ENCODE results near the gene OVCH2.
"Not testable (repeated sequence)": the region's sequence is repeated elsewhere in the genome, so short reads cannot be mapped to it uniquely, and the experiment has no call there.

DNA sequence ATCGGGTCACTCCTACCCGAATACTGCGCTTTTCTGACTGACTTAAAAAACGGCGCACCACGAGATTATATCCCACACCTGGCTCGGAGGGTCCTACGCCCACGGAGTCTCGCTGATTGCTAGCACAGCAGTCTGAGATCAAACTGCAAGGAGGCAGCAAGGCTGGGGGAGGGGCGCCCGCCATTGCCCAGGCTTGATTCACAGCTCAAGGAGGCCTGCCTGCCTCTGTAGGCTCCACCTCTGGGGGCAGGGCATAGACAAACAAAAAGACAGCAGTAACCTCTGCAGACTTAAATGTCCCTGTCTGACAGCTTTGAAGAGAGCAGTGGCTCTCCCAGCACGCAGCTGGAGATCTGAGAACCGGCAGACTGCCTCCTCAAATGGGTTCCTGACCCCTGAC, 28.5 kb upstream of the OVCH2 start:
- TF ChIP-seq, protein P1, sequence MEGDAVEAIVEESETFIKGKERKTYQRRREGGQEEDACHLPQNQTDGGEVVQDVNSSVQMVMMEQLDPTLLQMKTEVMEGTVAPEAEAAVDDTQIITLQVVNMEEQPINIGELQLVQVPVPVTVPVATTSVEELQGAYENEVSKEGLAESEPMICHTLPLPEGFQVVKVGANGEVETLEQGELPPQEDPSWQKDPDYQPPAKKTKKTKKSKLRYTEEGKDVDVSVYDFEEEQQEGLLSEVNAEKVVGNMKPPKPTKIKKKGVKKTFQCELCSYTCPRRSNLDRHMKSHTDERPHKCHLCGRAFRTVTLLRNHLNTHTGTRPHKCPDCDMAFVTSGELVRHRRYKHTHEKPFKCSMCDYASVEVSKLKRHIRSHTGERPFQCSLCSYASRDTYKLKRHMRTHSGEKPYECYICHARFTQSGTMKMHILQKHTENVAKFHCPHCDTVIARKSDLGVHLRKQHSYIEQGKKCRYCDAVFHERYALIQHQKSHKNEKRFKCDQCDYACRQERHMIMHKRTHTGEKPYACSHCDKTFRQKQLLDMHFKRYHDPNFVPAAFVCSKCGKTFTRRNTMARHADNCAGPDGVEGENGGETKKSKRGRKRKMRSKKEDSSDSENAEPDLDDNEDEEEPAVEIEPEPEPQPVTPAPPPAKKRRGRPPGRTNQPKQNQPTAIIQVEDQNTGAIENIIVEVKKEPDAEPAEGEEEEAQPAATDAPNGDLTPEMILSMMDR (IDR thresholded peaks at IDR 0.05; ENCODE audit: low read length): not testable (repeated sequence)
- not testable (repeated sequence) for TF ChIP-seq EZH2 (IDR thresholded peaks at IDR 0.05; ENCODE audit: borderline replicate concordance, low read length)
